Measurements from ENCODE around the gene OR10A2.

- TF ChIP-seq CTCF (IDR thresholded peaks at IDR 0.05 in 8 of 11, conservative IDR thresholded peaks at IDR 0.05 in 3 of 11) (no peak), POLR2AphosphoS5 (IDR thresholded peaks at IDR 0.05) (no peak)
These were observed 37.6 kb downstream of the OR10A2 start for GRCh38 chr11:6900327-6900999.
